ENCODE measurements around the gene GASK1A.
"Not testable (repeated sequence)": the region's sequence is repeated elsewhere in the genome, so short reads cannot be mapped to it uniquely, and the experiment has no call there.

The GASK1A gene

GRCh38 chr3:42979044-42979972 lies at the start of gene GASK1A:
GASK1A (plus strand) TSS chr3:42979311; CDS start chr3:42979643, 332 bp downstream.
- DNase-seq = peak; percentile 55

- DNase-seq = no peak
These were observed 45.0 kb upstream of the GASK1A start for GRCh38 chr3:42934111-42934510.

GRCh38 chr3:42934910-42935309 lies 44.2 kb upstream of the GASK1A start:
- no peak for DNase-seq

GRCh38 chr3:42935472-42935871 lies 43.6 kb upstream of the GASK1A start:
- DNase-seq = no peak

GRCh38 chr3:42936157-42936981 lies 42.7 kb upstream of the GASK1A start:
- peak; percentile 4 for DNase-seq

- DNase-seq = no peak
These were observed 41.8 kb upstream of the GASK1A start for GRCh38 chr3:42937334-42937733.

- no peak for DNase-seq
These were observed 36.4 kb upstream of the GASK1A start for GRCh38 chr3:42942693-42943092.

- DNase-seq = no peak
These were observed 33.1 kb upstream of the GASK1A start for GRCh38 chr3:42946050-42946449.

GRCh38 chr3:42957573-42957972 lies 21.5 kb upstream of the GASK1A start:
- no peak for DNase-seq

GRCh38 chr3:42960282-42960681 lies 18.8 kb upstream of the GASK1A start:
- DNase-seq = peak; percentile 28

GRCh38 chr3:42960786-42961185 lies 18.3 kb upstream of the GASK1A start:
- no peak for DNase-seq

GRCh38 chr3:42961633-42962032 lies 17.5 kb upstream of the GASK1A start:
- DNase-seq = peak; percentile 74

GRCh38 chr3:42963269-42963668 lies 15.8 kb upstream of the GASK1A start:
- DNase-seq = no peak

- DNase-seq = no peak
These were observed 14.8 kb upstream of the GASK1A start for GRCh38 chr3:42964266-42964665.

GRCh38 chr3:42970557-42970956 lies 8.6 kb upstream of the GASK1A start:
- DNase-seq = no peak

- no peak for DNase-seq
These were observed 7.9 kb upstream of the GASK1A start for GRCh38 chr3:42970976-42971772.

- DNase-seq = not testable (repeated sequence)
These were observed 4.2 kb upstream of the GASK1A start for GRCh38 chr3:42974906-42975305.

- no peak for DNase-seq
These were observed 3.7 kb upstream of the GASK1A start for GRCh38 chr3:42975456-42975855.

GRCh38 chr3:42975955-42976354 lies 3.2 kb upstream of the GASK1A start:
- DNase-seq = no peak

- no peak for DNase-seq
These were observed 1.1 kb downstream of the GASK1A start for GRCh38 chr3:42980209-42980608.

- DNase-seq = no peak
These were observed 1.8 kb downstream of the GASK1A start for GRCh38 chr3:42980909-42981308.

GRCh38 chr3:42982645-42983412 lies 3.7 kb downstream of the GASK1A start:
- no peak for DNase-seq

Measured in hematopoietic multipotent progenitor cell treated with erythropoietin and hydrocortisone succinate and interleukin-3 and kit ligand, for 6 days (in vitro differentiated cells).